Epithelial cell of prostate (primary cell): ENCODE measurements around the gene SMOC2.
"Not testable (repeated sequence)": the region's sequence is repeated elsewhere in the genome, so short reads cannot be mapped to it uniquely, and the experiment has no call there.

Experiments
- DNase-seq: peaks from one replicate; pipeline ENCODE4 v3.0.0-alpha.2; 2011; ENCODE audit warnings: low read depth, low spot score
- H3K27ac ChIP-seq: fragments of 450-650 bp; 2 replicates; pipeline ENCODE4 v1.5.1; 2017; ENCODE audit warnings: mild to moderate bottlenecking

The SMOC2 gene

GRCh38 chr6:168585441-168585840 is 144.5 kb downstream of the SMOC2 start:
- no peak for DNase-seq
- no peak overlapping the region for H3K27ac ChIP-seq

- H3K27ac ChIP-seq: no peak overlapping the region
- no peak for DNase-seq
These were observed 148.3 kb downstream of the SMOC2 start for GRCh38 chr6:168589275-168589674.

DNA sequence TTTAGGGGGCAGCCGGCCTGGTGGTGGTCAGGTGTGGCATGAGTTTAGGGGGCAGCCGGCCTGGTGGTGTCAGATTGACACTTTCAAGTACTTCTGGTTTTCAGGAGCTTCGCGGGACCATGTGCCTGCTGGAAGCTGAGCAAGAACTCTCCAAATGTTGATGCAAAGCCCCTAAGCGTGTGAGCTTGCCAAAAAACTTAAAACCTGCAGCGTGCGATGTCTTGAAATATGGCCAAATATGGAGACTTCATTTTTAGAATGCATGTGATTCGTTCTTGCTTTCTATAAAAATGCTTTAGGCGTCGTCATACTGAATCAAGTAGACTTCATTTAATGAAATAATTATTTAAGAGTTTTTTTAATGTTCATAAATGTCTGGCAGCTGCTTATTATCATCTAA is 149.4 kb downstream of the SMOC2 start:
- no peak overlapping the region for H3K27ac ChIP-seq
- no peak for DNase-seq

- no peak overlapping the region for H3K27ac ChIP-seq
- DNase-seq: no peak
These were observed 155.4 kb downstream of the SMOC2 start for GRCh38 chr6:168596344-168596743.

DNA sequence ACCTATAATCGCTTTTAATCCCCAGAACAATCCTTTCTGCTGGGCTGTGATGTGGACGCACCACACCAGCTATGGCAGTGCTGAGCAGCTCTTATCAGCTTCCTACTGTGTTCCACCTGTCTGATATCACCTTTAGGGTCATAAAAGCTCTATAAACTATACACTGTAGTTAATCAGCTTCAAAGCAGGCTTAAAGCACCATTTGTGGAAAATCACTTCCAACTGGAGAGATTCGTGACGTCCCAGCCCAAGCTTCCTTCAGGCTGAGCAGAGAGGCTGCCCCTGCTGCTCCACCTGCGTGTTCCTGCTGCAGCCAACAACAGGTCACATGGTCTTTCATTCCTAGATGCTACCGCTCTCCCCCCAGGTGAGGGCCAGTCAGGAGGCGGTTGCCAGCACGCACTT is 156.5 kb downstream of the SMOC2 start:
- no peak for DNase-seq
- no peak overlapping the region for H3K27ac ChIP-seq

- no peak for DNase-seq
- H3K27ac ChIP-seq: no peak overlapping the region
These were observed 157.5 kb downstream of the SMOC2 start for GRCh38 chr6:168598251-168599117.

DNA sequence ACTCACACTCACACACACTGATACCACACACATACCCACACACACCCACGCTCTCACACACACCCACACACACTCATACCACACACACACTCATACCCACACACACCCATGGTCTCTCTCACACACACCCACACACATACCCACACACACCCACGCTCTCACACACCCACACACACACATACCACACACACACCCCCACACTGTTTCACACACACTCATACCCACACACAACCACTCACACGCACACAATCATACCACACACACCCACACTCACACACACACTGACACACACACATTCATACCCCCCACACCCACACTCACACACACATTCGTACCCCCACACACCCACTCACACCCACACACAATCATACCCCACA is 158.1 kb downstream of the SMOC2 start:
- H3K27ac ChIP-seq: no peak overlapping the region
- DNase-seq: no peak

DNA sequence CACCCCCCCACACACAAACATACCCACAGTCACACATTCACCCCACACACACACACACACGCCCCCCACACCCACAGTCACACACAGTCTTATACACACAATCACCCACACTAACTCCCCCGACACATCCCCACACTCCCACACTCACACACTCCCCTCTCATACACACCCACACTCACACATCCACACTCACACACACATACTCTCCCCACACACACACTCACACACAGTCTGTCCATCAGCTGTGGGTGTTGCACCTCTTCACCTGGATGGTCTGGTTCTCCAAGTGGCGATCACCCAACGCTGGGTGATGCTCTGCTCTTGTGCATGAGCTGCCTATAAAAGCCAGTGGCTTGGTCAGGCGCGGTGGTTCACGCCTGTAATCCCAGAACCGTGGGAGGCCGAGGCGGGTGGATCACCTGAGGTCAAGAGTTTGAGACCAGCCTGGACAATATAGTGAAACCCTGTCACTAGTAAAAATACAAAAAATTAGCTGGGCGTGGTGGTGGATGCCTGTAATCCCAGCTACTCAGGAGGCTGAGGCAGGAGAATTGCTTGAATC is 158.9 kb downstream of the SMOC2 start:
- no peak overlapping the region for H3K27ac ChIP-seq
- no peak for DNase-seq

GRCh38 chr6:168600381-168600780 is 159.4 kb downstream of the SMOC2 start:
- DNase-seq: no peak
- no peak overlapping the region for H3K27ac ChIP-seq

- DNase-seq: no peak
- H3K27ac ChIP-seq: no peak overlapping the region
These were observed 160.1 kb downstream of the SMOC2 start for GRCh38 chr6:168601111-168601510.

DNA sequence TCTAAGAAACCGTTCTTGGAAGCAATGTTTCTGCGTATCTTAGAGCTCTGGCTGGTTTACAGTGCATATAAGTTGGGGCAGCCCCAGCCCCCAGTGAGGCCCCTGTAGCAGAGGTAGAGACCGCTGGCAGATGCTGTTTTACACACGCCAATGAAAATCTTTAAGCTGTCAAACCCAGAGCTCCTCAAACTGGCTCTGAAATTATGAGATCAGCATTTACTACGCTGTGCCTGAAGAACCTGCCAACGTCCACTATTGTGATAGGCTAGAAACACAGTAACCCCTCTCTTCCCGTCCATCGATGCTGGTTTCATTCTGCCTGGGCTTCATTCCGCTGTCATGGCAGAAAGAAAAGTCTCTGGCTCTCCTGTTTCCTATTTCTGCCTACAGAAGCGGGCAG is 160.6 kb downstream of the SMOC2 start:
- no peak overlapping the region for H3K27ac ChIP-seq
- no peak for DNase-seq

GRCh38 chr6:168602576-168602975 is 161.6 kb downstream of the SMOC2 start:
- no peak for DNase-seq
- H3K27ac ChIP-seq: no peak overlapping the region

GRCh38 chr6:168603234-168603633 is 162.2 kb downstream of the SMOC2 start:
- H3K27ac ChIP-seq: no peak overlapping the region
- no peak for DNase-seq

GRCh38 chr6:168605964-168606363 is 165.0 kb downstream of the SMOC2 start:
- no peak for DNase-seq
- peak overlapping the region; percentile 25 for H3K27ac ChIP-seq

- H3K27ac ChIP-seq: peak overlapping the region; percentile 99
- no peak for DNase-seq
These were observed 165.7 kb downstream of the SMOC2 start for GRCh38 chr6:168606722-168607121.

DNA sequence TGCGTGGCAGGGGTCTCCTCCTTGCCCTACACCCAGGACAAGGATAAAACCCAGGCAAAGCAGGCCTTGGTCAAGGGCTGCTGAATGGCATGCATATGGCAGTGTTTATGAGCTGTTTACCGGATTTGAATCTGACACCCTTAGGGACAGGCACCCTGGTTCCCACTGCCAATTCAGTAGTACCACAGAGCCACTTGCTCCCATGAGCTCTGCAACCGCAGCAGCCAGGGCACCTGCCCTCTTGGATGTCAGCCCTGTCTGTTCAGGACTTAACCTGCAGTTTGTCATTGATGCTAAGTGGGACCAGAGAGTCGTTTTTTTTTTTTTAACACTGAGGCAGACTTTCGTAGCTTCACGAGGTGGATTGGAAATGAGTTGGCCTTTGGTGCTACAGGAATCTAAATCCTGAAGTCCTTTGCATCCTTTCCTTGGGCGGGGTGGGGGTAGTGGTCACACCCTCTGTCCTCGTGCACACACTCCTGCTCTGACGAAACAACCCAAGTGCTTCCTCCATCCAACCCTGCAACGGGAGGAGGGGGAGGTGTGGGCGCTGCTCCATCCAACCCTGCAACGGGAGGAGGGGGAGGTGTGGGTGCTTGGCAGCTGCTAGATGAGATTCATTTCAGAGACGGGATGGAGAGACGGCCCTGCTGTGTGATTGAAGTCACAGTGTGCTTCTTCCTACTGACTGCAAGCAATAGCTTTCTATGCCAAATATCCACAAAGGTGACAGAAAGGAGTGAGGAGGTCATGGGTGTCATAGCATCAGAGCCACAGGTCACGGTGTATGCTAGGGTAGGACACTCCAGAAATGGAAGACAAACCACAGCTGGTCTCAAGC is 166.5 kb downstream of the SMOC2 start:
- no peak for DNase-seq
- peak overlapping the region; percentile 99 for H3K27ac ChIP-seq

DNA sequence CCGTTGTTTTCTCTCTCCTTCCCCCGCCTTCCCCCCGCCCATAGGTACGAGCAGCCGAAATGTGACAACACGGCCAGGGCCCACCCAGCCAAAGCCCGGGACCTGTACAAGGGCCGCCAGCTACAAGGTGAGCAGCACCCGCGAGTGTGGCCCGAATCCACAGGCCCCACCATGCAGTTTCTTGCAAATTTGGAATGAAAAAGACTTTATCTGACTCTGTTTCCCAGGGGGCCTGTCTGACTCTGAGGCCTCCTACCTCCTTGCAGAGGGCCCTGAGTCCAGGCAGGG is 167.1 kb downstream of the SMOC2 start:
- H3K27ac ChIP-seq: peak overlapping the region; percentile 99
- no peak for DNase-seq

DNA sequence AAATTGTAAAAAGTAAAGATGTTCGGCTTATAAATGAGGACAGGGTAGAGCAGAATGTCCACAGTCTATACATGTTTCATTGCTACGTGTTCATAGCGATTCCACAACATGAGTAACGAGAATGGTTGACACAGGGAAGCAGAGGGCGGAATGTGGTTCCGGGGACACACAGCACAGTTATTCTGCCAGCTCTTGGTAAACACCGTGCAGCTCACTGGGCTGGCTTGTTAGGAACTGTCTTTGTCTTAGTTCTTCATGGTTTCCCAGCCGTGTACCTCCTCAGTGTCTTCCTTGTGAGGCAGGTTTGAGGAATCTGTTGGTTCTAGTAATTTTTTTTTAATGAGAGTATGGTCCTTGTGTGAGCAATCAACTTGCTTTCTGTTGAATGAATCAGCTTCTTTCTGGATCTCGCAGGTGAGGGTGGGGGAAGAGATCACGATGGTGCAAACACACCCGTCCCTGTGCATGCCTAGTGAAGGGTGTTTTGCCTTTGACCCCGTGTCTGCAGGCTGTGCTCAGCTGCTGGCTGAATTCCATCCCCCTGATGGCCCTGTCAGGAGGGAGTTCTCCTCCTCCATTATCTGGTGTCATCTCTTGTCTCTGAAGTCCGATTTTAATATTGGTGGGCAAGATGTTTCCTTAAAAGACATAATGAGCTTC is 168.2 kb downstream of the SMOC2 start:
- DNase-seq: peak; percentile 91

DNA sequence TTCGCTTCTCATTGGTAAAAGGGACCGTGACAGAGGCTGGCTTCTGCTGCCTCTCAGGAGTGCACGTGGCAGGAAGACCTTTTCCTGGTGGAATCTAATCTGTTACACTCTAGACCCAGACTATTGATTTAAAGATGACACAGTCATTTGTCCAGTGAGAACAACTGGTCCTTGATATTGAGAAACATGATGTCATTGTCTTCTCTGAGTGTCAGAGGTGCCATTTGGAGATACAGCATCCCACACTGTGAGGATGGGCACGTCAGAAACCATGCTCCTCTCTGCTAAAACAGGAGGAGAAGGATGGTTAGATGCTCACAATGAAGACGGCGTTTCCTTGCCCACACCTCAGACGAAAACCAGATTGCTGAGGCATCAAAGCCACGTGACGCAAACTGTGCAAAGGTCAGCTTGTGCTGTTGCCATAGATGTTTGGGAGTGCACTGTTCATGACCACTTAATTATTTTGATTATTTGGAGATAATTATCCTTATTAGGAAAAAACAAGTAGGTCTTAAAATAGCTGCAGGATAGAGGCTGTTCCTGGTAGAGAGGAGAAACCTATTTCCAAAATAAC is 169.0 kb downstream of the SMOC2 start:
- no peak for DNase-seq
- peak overlapping the region; percentile 99 for H3K27ac ChIP-seq

More for the DNA sequence above, 168.2 kb downstream of the SMOC2 start:
- H3K27ac ChIP-seq: peak overlapping the region; percentile 99

- DNase-seq, H3K27ac ChIP-seq: not testable (repeated sequence)
These were observed 170.0 kb downstream of the SMOC2 start for GRCh38 chr6:168610966-168611365.
